DMS153 treated with DMSO at 0.1 percent for 48 hours (cell line): ENCODE results near the gene VEGFA.

ENCODE experiments used
- DNase-seq: peaks from one replicate; lab custom pipeline; 2025; ENCODE audit not compliant: unreplicated experiment; lab: John Stamatoyannopoulos, UW

VEGFA gene

DNA sequence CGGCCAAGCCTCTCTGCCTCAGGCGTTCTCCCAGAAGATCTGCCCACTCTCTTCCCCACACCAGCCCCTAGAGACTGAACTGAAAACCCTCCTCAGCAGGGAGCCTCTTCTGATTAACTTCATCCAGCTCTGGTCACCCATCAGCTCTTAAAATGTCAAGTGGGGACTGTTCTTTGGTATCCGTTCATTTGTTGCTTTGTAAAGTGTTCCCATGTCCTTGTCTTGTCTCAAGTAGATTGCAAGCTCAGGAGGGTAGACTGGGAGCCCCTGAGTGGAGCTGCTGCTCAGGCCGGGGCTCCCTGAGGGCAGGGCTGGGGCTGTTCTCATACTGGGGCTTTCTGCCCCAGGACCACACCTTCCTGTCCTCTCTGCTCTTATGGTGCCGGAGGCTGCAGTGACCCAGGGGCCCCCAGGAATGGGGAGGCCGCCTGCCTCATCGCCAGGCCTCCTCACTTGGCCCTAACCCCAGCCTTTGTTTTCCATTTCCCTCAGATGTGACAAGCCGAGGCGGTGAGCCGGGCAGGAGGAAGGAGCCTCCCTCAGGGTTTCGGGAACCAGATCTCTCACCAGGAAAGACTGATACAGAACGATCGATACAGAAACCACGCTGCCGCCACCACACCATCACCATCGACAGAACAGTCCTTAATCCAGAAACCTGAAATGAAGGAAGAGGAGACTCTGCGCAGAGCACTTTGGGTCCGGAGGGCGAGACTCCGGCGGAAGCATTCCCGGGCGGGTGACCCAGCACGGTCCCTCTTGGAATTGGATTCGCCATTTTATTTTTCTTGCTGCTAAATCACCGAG, 14.2 kb downstream of the VEGFA start:
- no peak for DNase-seq

DNA sequence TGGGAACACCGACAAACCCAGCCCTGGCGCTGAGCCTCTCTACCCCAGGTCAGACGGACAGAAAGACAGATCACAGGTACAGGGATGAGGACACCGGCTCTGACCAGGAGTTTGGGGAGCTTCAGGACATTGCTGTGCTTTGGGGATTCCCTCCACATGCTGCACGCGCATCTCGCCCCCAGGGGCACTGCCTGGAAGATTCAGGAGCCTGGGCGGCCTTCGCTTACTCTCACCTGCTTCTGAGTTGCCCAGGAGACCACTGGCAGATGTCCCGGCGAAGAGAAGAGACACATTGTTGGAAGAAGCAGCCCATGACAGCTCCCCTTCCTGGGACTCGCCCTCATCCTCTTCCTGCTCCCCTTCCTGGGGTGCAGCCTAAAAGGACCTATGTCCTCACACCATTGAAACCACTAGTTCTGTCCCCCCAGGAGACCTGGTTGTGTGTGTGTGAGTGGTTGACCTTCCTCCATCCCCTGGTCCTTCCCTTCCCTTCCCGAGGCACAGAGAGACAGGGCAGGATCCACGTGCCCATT, 15.3 kb downstream of the VEGFA start:
- DNase-seq = no peak

- DNase-seq = no peak
These were observed 15.9 kb downstream of the VEGFA start for GRCh38 chr6:43785904-43786303.

- no peak for DNase-seq
These were observed 16.8 kb downstream of the VEGFA start for GRCh38 chr6:43786664-43787329.

GRCh38 chr6:43788301-43788700, 18.3 kb downstream of the VEGFA start:
- DNase-seq = no peak

DNA sequence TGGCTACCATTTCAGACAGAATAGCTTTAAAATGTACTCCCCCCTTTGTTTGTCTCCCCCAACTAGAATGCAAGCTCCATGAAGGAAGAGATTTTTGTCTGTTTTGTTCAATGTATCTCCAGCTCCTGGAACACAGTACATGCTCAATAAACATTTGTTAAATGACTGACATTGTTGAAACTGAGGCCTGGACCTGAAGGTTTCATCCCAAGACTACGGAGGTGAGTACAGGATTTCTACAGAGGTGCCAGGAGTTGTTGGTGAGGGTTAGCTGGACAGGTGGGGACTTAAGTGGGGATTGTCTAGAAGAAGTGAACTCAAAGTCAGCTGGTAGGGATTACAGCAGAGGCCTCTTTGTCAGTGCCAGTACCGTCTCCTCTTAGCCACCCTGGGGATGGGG, 19.4 kb downstream of the VEGFA start:
- DNase-seq = no peak

DNA sequence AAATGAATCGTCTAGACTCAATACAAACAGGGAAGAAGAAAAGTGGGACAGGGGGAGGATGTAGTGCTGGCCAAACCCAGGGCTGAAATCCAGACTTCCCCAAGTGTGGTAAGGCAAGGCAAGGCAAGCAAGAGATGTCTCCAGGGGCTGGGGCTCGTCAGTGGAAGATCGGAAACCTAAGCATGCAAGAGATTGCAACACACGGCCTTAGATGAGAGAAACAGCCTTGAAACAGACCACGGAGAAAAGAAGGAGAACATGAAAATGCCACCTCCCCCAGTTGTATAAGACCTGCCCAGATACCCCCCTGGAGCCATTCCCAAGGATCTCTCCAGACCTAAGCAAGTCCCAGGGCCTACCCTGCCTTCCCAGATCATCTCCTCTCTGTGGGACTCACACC, 20.0 kb downstream of the VEGFA start:
- DNase-seq = no peak

- no peak for DNase-seq
These were observed 21.9 kb downstream of the VEGFA start for GRCh38 chr6:43791745-43792422.

DNA sequence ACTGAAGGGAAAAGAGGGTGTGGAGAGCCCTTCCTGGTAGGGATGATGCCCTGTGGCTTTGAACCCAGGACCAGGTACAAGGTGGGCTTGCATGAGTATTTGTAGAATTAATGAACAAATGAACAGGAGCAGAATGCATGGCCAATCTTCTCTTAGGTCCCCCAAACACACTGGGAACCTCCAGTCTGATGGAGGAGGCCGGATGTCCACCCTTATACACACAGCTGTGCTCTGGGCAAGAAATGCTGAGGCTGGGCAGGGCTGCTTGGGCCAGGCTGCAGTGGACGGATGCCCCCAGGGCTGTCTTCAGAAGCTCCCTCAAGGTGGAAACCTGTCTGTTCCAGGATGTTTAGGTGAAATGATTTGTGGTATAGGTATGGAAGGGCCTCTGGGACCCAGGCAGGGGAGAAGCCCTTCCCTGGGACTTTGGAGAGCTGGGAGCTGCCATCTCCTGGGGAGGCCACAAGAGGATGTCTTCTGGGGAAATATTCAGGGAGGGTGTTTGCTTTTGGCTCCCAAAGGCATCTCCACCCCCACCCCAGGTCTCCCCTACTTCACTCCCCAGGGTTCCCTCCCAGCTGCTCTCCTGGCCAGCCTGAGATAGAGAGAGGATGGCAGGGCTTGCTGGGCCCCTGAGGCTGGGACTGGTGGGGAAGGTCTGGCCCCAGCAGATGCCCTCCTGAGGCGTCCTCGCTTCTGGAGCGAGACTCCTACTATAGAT, 23.3 kb downstream of the VEGFA start:
- no peak for DNase-seq

GRCh38 chr6:43793875-43794242, 23.8 kb downstream of the VEGFA start:
- DNase-seq = no peak

DNA sequence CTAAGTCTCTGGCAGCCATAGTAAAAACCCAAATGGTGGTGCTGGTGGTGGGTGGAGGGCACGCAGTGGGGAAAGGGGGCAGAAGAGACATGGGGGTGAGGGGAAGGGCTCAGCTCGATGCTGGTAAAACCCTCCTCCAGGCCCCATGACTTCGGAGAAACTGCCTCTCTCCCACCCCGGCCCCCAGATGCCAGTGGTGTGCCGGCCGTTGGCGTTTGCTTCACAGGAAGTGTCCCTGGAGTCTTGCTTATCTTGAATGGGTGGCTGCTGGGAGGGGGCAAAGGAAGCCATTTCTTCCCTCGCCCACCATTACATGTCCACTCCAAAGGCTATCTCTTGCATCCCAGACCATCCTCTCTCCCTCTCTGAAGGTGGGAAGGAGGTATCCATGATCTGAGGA, 25.4 kb downstream of the VEGFA start:
- DNase-seq = no peak

GRCh38 chr6:43796168-43796567, 26.2 kb downstream of the VEGFA start:
- no peak for DNase-seq

DNA sequence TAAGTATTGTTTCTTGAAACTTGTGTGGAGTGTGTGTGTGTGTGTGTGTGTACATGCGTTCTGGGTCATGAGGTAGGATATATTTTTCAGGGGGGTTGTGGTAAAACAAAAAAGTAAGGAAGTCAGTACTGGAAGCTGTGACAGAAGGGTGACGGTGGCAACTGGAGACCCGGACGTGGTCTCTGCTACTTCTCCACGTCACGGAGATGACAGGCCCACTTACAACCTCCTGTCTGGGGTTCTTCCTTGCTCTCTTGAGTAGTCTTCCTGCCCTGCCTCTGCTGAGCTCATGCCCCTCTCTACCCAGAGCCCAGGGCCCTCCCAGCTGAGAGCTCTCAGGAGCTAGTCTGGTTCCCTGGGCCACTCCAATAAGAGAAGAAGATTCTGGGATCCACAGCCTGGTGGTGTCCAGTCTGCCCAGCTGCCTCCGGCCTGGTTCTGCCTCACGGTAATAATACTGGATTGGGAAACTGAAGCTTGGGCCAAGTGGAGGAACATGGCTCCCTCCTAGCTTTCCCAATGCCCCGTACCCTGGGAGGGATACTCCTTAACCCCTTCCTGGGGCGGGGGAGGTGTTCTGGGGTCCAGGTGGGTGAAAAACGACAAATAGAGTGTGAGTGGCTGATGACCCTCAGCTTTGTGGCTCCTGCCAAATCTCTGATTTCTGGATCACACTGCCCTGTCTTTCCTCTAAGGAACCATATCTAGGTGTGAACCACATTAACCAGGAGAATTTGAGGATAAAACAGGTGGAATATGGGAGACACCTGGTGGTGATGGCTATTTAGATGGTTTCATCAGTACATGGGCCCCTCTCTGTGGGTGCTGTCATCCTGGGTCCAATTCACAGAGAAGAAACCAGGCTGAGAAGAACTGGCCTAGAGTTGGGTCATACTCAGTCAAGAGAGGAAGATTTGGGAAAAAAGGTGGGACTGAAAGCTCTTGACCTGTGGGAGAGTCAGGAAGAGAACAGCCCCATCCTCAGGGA, 27.2 kb downstream of the VEGFA start:
- no peak for DNase-seq

DNA sequence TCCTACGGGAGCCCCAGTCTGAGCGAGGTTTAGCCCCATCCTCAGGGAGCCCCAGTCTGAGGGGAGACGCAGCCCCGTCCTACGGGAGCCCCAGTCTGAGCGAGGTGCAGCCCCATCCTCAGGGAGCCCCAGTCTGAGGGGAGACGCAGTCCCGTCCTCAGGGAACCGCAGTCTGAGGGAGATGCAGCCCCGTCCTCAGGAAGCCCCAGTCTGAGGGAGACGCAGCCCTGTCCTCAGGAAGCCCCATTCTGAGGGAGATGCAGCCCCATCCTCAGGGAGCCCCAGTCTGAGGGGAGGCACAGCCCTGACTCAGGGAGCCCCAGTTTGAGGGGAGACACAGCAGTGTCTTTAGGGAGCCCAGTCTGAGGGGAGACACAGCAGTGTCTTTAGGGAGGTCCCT, 27.9 kb downstream of the VEGFA start:
- no peak for DNase-seq

GRCh38 chr6:43798688-43799444, 28.9 kb downstream of the VEGFA start:
- DNase-seq = no peak

- no peak for DNase-seq
These were observed 29.7 kb downstream of the VEGFA start for GRCh38 chr6:43799551-43800297.

GRCh38 chr6:43800298-43800623, 30.2 kb downstream of the VEGFA start:
- DNase-seq = no peak

GRCh38 chr6:43800746-43801494, 30.9 kb downstream of the VEGFA start:
- DNase-seq = no peak
